Fibroblast of skin of right quadriceps (primary cell): Measurements from ENCODE around the gene C1orf159.

Experiments
- DNase-seq: peaks from one replicate; pipeline ENCODE4 v3.0.0-alpha.2; 2013

Gene C1orf159

DNA sequence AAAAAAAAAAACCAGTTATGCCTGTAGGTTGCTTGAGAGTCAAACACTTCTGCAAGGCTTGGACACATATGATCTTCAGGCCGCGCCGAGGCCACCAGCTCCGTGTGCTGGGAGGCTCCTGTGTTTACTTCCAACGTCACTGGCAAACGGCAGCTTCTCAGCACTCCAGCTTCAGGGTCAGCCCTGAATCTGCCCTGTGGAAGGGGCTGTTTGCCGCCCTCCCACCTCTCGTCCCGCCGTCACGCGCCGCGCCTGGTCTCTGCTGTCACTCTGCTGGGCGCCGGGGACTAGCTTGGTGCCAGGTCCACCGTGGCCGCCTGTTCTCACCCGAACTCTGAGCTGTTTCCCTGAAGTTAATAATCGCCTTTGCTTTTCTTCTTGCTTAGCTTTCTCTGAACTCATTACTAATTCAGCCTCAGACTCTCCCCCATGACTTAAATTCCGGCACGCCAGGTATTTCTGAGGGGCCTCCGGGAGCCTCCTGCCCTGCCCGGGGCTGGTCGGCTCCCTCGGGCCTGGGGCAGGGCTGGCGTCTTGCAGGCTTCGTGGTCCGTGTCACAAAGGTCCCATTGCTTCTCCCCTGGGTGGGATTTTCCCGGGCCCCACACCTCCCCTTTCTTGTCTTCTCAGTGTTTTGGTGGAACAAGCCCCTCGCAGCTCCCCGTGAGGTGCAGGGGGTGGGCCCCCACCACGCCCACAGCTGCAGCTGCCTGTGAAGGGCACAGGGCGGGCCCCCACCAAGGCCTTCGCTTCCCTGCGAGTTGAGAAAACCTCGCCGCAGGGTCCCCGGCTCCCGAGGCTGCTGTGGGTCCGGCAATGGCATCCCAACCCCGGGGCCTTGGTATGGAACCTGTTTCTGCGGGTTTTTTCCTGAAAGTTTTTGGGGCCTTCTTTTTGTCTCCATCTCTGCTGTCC is 14.6 kb upstream of the C1orf159 start:
- no peak for DNase-seq

- no peak for DNase-seq
Observed at GRCh38 chr1:1129381-1129821, 13.5 kb upstream of the C1orf159 start.

DNA sequence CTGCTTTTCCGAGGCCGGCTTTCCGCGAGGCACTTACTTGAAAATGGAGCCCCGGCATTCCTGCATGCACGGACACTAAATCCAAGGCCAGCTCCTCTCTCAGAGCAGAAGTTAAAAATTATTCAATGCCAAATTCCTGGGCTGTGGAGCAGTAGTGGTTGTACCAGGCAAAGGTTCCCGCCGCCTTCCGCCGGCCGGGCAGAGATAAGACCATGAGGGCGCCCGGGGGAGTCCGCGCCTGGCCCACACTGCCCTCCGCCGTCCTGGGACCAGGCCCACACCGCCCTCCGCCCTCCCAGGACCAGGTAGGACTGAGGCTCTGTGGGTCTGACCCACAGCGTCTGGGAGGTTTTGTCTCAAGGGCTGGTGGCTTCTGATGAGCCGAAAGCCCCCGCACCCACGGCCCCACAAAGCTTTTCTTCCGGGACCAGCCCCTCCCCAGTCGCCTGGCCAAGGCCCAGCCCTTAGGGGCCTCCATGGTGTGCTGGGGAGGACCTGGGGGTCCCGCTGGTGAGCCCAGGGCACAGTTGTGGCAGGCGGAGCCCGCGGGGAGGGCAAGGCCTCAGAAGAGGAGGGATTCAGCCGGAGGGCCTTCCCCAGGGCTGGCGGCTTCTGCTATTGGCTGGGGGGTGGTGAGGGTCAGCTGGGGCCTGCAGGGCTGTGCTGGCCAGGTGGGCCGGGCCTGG is 12.7 kb upstream of the C1orf159 start:
- no peak for DNase-seq

DNA sequence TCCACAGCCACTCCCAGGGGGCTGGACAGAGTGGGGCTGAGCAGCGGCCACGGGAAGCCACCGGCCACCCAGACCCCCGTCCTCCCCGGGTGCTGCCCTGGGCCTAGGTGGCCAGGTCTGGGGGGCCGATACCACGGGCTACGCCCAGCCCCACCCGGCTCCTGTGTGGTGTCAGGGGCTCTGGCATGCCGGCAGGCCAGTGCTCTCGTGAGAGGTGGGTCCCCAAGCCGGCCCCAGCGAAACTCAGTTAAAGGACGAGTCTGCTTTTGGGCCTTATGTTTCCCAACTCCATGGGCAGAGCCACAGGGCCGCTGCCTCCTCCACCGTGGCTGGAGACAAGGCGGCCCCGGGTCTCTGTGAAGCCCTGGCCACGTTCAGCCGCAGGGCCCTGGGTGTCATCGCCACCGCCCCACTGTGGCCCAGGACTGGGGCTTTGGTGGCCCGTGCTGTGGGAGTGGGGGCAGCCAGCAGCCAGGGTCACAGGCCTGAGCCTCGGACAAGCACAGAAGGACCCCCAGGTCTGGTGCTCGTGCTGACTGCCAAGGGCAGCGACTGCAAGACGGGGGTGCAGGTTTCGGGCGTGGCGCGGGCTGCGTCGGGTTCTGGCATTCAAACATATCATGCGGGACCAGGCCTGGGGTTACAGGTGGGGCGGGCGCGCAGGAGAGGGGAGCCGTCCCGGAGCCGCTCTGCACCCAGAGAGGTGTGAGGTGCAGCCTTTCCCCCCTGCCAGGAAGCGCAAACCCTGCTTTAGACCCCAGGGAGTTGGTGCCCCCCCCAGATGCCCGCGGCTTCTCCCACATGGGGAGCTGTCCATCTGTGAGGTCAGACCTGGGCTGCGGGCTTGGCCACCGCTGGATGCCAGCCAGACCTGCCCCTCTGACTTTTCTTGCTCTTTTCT is 11.9 kb upstream of the C1orf159 start:
- DNase-seq, result no peak

GRCh38 chr1:1125945-1126344 is 10.1 kb upstream of the C1orf159 start:
- no peak for DNase-seq

GRCh38 chr1:1124786-1125642 is 9.1 kb upstream of the C1orf159 start:
- no peak for DNase-seq

DNA sequence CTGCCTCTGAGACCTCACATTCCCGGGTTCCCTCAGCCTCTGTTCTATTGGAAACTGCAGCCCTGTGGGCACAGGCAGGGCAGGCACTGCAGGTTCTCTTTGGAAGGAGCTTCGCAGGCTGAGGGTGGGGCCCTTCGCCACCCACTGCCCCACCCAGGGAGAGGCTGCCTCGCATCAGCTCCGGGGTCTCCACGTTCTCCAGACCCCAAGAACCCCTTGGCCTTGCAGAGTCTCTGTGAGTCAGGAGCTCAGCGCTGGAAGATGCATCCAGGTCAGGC is 8.6 kb upstream of the C1orf159 start:
- no peak for DNase-seq

DNA sequence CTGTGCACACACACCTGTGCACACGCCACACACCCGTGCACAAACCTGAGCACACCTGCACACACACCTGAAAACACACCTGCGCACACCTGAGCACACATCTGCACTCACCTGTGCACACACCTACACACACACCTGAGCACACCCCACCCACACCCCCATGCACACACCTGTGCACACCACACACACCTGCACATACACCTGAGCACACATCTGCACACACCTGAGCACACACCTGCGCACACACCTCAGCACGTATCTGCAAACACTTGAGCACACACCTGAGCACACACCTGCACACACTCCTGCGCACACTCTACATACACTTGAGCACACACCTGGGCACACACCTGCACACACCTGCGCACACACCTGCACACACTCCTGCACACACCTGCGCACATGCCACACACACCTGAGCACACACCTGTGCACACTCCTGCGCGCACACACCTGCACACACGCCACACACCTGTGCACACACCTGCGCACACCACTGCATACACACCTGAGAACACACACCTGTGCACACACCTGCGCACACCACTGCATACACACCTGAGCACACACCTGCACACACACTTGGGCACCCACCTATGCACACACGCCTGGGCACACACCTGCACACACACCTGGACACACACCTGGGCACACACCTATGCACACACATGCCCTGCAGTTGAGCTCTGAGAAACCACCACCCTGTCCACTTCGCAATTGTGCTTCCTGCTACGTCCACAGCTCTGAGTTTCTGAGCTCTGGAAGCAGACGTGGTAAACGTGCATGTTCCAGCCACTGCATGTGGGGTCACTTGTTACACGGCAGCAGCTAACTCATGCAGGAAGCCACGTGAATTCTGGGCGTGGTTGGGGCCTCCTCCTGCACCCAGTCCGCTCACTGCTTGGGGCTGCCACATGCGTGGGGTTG is 8.0 kb upstream of the C1orf159 start:
- peak; percentile 28 for DNase-seq

GRCh38 chr1:1122981-1123480 is 7.1 kb upstream of the C1orf159 start:
- no peak for DNase-seq

- peak; percentile 62 for DNase-seq
Observed at GRCh38 chr1:1122078-1122811, 6.4 kb upstream of the C1orf159 start.

GRCh38 chr1:1121611-1122077 is 5.8 kb upstream of the C1orf159 start:
- DNase-seq, result no peak

- DNase-seq, result no peak
Observed at GRCh38 chr1:1120866-1121591, 5.1 kb upstream of the C1orf159 start.

DNA sequence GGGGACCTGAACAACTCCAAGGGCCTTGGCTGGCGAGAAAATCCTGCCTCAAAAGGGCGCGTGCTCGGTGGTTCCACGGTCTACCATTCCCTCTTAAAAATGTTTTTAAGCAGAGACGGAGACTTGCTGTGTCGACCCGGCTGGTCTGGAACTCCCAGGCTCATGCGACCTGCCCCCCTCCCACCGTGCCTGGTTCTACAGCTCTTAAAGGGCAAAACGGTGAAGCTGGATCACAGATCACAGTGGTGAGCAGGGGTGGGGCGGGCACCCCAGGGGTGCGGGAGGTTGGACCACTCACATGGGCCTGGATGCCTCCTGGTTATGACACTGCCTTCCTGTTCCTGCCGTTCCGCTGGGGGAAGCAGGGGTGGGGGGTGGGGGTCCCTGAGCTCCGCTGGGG is 4.2 kb upstream of the C1orf159 start:
- DNase-seq, result no peak

DNA sequence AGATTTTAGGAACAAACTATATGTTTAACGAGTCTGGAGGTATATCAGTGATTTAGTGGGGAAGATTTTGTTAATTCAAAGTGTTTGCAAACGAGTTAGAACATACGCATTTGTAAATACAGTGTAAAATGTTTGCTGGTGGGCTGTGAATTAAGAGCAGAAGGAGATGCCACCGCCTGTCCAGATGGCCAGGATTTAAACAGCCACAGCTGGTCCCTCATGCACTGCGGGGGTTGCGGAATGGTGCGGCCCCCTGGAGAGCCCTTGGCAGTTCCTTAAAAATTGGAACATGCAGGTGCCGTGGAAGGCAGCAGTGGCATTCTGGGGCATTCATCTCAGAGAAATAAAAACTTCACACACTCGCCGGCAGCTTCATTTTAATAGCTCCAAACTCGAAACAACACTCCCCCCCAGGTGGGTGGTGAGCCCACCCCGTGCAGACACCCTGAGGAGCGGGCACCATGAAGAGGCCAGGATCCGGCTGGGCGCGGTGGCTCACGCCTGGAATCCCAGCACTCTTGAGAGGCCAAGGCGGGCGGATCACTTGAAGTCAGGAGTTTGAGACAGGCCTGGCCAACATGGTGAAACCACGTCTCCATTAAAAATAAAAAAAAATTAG is 3.5 kb upstream of the C1orf159 start:
- no peak for DNase-seq

- no peak for DNase-seq
Observed at GRCh38 chr1:1118876-1119220, 3.0 kb upstream of the C1orf159 start.

GRCh38 chr1:1118011-1118875 is 2.4 kb upstream of the C1orf159 start:
- DNase-seq, result no peak

DNA sequence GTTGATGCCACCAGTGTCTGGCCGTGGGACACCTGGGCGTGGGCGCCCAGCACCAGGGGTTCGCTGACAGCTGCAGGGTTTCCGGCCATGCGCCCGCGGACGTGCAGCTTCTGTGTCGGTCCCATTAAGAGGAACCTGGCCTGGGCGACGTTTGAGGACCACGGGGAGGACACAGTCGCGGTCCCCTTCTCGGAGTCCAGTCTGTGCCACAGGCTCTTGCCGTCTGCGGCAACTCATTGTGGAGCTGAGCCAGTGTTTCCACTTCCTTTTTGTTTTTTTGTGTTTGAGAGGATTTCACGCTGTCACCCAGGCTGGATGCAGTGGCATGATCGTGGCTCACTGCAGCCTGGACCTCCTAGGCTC is 1.6 kb upstream of the C1orf159 start:
- no peak for DNase-seq
